Measurements from ENCODE around the gene RAB29. TPM values are rescaled to one million over a fixed set of nuclear protein-coding genes. Genes with fewer than 3 reads are reported as not detected.

RAB29 gene
- polyA plus RNA-seq, 1 donor from 2014 or later, result 0.40 TPM

DNA sequence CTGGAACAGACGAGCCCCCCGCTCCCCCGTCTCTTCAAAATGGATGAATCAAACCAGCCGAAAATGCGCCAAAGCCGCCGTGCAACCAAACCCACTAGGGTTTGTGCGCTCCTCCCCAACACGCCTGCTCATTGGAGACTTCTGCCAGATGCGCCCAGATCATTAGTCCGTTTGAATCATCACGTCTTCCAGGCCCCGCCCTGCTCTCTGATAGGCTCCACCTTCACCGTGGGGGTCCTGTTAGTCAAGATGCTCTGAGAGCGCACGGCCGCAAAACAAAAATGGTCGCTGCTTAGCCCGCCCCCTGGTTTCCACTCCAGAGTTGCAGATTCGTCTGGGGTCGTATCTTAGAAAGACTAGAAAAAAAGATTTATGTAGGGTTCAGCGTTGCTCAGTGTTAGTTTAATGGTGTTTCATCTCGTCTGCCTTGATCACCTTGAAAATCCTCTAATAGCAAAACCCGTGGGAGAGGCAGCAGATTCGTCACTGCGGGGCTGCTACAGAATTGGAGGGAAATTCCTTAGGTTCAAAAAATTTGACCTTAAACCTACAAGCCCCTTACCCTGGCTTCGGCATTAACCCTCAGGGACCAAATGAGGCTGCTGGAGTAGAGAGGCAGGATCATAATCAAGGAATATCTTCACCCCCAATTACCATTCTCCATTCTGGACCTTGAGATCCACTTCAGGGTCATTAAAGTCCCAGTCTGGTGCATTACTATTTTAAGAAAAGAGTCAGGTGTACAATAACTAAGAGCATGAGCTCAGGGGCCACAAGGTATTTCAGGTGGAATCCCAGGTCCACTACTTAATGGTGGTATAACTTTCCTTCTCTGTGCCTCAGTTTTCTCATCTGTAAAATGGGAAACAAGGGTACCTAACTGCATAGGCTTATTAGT lies 24.9 kb downstream of the RAB29 start, which contains the start of gene NUCKS1:
NUCKS1 (minus strand) TSS at position 45 of the 898 bp plus-strand sequence. CDS start 209 bp downstream, outside the sequence.
- peak within 1 kb of the TSS; percentile 81 for H3K4me3 ChIP-seq (ENCODE audit: low read length)
- H3K9me3 ChIP-seq (ENCODE audit: low read length), result no peaks in the 10 kb centered on the region
- H3K79me2 ChIP-seq (replicated peaks; ENCODE audit: insufficient read depth, low read length), result peaks cover 36% of the 10 kb centered on the region
- H4K20me1 ChIP-seq (ENCODE audit: insufficient read depth), result peaks cover 23% of the 10 kb centered on the region
- no peaks in the 10 kb centered on the region for H3K9me2 ChIP-seq (ENCODE audit: insufficient read depth, low read length)
- TF ChIP-seq EZH2 (IDR thresholded peaks at IDR 0.05; ENCODE audit: borderline replicate concordance, insufficient read depth, low read length, poor library complexity, severe bottlenecking) (no peak), SMC3 (conservative IDR thresholded peaks at IDR 0.05; ENCODE audit: poor library complexity) (peak; percentile 30), EP300 (conservative IDR thresholded peaks at IDR 0.05; ENCODE audit: poor library complexity, severe bottlenecking) (peak; percentile 98), RAD21 (conservative IDR thresholded peaks at IDR 0.05) (no peak), POLR2AphosphoS5 (IDR thresholded peaks at IDR 0.05) (peak; percentile 89), TAF1 (IDR thresholded peaks at IDR 0.05; ENCODE audit: low read depth) (peak; percentile 74), REST (IDR thresholded peaks at IDR 0.05; ENCODE audit: borderline replicate concordance) (peak; percentile 79), MXI1 (conservative IDR thresholded peaks at IDR 0.05; ENCODE audit: poor library complexity, severe bottlenecking) (peak; percentile 28)
- TF ChIP-seq, protein P1, sequence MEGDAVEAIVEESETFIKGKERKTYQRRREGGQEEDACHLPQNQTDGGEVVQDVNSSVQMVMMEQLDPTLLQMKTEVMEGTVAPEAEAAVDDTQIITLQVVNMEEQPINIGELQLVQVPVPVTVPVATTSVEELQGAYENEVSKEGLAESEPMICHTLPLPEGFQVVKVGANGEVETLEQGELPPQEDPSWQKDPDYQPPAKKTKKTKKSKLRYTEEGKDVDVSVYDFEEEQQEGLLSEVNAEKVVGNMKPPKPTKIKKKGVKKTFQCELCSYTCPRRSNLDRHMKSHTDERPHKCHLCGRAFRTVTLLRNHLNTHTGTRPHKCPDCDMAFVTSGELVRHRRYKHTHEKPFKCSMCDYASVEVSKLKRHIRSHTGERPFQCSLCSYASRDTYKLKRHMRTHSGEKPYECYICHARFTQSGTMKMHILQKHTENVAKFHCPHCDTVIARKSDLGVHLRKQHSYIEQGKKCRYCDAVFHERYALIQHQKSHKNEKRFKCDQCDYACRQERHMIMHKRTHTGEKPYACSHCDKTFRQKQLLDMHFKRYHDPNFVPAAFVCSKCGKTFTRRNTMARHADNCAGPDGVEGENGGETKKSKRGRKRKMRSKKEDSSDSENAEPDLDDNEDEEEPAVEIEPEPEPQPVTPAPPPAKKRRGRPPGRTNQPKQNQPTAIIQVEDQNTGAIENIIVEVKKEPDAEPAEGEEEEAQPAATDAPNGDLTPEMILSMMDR (IDR thresholded peaks at IDR 0.05; ENCODE audit: poor library complexity, severe bottlenecking), result peak; percentile 47
- H3K27ac ChIP-seq (ENCODE audit: low read length), result peak within 1 kb of the TSS; percentile 89
- peak within 1 kb of the TSS; percentile 92 for H2AFZ ChIP-seq (ENCODE audit: low read depth, low read length)
- peak within 1 kb of the TSS; percentile 74 for H3K4me2 ChIP-seq (ENCODE audit: low read length)
- H3K36me3 ChIP-seq (ENCODE audit: insufficient read depth, low read length), result no peaks in the 10 kb centered on the region
- H3F3A ChIP-seq (ENCODE audit: insufficient read depth, low read length, poor library complexity, severe bottlenecking), result no peaks in the 10 kb centered on the region
- H3K27me3 ChIP-seq (ENCODE audit: insufficient read depth, low read depth, low read length), result no peaks in the 10 kb centered on the region
- peak within 1 kb of the TSS; percentile 89 for H3K9ac ChIP-seq (ENCODE audit: low read length)

DNA sequence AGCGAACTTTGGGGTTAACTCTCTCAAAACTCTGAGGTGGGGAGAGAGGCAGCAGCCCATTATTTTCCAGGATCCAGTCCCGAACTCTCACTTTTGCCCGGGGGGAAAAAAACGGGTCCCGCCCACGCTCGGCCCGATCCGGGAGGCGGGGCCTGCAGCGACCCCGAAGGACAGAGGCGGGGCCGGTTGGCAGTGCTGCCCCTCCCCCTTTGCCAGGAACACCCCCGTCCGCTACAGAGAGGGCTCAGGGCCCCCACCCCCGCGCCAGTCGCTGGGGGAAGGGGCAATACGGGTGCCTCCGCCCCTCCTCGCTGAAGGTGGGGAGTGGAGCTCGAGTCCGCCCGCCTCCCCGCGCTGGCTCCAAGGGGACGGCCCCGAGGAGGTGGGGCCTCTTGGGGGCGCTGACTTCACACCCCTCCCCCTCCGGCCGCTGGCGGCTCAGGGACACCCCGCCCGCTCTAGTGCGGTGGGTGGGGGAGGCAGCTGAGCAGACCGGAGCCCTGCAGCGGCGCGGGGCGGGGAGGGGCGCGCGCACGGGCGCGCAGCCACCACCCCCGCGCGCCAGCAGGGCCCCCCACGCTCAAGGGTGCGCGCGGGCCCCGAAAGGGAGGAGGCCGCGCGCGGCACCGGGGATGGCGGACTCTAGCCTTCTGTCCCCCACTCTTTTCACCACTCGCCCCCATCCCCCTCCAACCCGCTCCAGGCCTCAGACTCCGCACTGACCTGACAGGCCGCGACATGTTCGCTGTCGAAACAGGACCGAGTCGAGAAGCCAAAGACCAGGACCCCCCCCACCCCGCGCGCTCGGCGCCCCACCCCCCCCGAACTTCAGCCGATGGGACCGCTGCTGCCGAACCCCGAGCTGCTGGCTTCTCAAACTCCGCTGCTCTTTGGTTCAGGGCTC lies 25.8 kb downstream of the RAB29 start:
- Histone ChIP-seq H3K27ac (ENCODE audit: low read length) (peak overlapping the region; percentile 89), H3K27me3 (ENCODE audit: insufficient read depth, low read depth, low read length) (no peaks in the 10 kb centered on the region), H3K9ac (ENCODE audit: low read length) (peak overlapping the region; percentile 89), H3K9me3 (ENCODE audit: low read length) (no peaks in the 10 kb centered on the region), H2AFZ (ENCODE audit: low read depth, low read length) (peak overlapping the region; percentile 10), H3K79me2 (replicated peaks; ENCODE audit: insufficient read depth, low read length) (peaks cover 43% of the 10 kb centered on the region), H3K4me3 (ENCODE audit: low read length) (peak overlapping the region; percentile 81), H3F3A (ENCODE audit: insufficient read depth, low read length, poor library complexity, severe bottlenecking) (no peaks in the 10 kb centered on the region), H3K9me2 (ENCODE audit: insufficient read depth, low read length) (no peaks in the 10 kb centered on the region), H4K20me1 (ENCODE audit: insufficient read depth) (peaks cover 23% of the 10 kb centered on the region), H3K36me3 (ENCODE audit: insufficient read depth, low read length) (no peaks in the 10 kb centered on the region), H3K4me2 (ENCODE audit: low read length) (no peak overlapping the region)
- TF ChIP-seq RAD21 (conservative IDR thresholded peaks at IDR 0.05) (no peak), EZH2 (IDR thresholded peaks at IDR 0.05; ENCODE audit: borderline replicate concordance, insufficient read depth, low read length, poor library complexity, severe bottlenecking) (no peak), REST (IDR thresholded peaks at IDR 0.05; ENCODE audit: borderline replicate concordance) (no peak), POLR2AphosphoS5 (IDR thresholded peaks at IDR 0.05) (peak; percentile 20), TAF1 (IDR thresholded peaks at IDR 0.05; ENCODE audit: low read depth) (no peak), MXI1 (conservative IDR thresholded peaks at IDR 0.05; ENCODE audit: poor library complexity, severe bottlenecking) (peak; percentile 25), SMC3 (conservative IDR thresholded peaks at IDR 0.05; ENCODE audit: poor library complexity) (peak; percentile 5), EP300 (conservative IDR thresholded peaks at IDR 0.05; ENCODE audit: poor library complexity, severe bottlenecking) (peak; percentile 21)
- TF ChIP-seq, protein P1 (IDR thresholded peaks at IDR 0.05; ENCODE audit: poor library complexity, severe bottlenecking), result peak; percentile 30

Data from neural cell (in vitro differentiated cells).